ENCODE data around the gene WFDC10B.

DNA sequence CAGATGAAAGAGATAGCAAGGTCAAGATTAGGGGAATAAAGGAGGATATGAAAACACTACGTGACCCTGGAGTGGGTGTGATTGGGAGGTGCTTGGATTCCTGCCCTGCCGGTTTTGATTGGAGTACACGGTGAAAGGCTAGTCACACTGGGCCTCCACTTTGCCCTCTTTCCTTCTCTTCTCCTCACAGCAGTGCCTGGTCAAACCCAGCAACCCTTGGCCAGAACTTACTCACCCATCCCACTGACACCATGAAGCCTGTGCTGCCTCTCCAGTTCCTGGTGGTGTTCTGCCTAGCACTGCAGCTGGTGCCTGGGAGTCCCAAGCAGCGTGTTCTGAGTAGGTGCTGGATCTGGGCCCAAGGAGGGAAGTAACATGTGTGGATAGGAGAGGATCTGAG lies 2.9 kb downstream of the WFDC10B start, which contains the start of gene WFDC13:
- TF ChIP-seq, protein P1, sequence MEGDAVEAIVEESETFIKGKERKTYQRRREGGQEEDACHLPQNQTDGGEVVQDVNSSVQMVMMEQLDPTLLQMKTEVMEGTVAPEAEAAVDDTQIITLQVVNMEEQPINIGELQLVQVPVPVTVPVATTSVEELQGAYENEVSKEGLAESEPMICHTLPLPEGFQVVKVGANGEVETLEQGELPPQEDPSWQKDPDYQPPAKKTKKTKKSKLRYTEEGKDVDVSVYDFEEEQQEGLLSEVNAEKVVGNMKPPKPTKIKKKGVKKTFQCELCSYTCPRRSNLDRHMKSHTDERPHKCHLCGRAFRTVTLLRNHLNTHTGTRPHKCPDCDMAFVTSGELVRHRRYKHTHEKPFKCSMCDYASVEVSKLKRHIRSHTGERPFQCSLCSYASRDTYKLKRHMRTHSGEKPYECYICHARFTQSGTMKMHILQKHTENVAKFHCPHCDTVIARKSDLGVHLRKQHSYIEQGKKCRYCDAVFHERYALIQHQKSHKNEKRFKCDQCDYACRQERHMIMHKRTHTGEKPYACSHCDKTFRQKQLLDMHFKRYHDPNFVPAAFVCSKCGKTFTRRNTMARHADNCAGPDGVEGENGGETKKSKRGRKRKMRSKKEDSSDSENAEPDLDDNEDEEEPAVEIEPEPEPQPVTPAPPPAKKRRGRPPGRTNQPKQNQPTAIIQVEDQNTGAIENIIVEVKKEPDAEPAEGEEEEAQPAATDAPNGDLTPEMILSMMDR (IDR thresholded peaks at IDR 0.05; ENCODE audit: borderline replicate concordance, extremely low read depth, low read length, poor library complexity, severe bottlenecking), result no peak
- no peak for TF ChIP-seq EZH2 (IDR thresholded peaks at IDR 0.05; ENCODE audit: borderline replicate concordance, low read depth, low read length, severe bottlenecking)

All from DND-41 (cell line).